Neural cell (in vitro differentiated cells): ENCODE measurements around the gene CFAP61.

ENCODE experiments used
- POLR2AphosphoS5 ChIP-seq: IDR thresholded peaks from 2 replicates; pipeline ENCODE4 v1.6.1; 2012
- TF ChIP-seq, protein P1 (sequence below): fragments of 450-650 bp; IDR thresholded peaks from 2 replicates; pipeline ENCODE4 v1.5.1; 2014; ENCODE audit warnings: antibody characterized with exemption, mild to moderate bottlenecking, moderate library complexity; ENCODE audit not compliant: poor library complexity, severe bottlenecking

GRCh38 chr20:20039752-20040387, 12.5 kb upstream of the CFAP61 start:
- TF ChIP-seq, protein P1, sequence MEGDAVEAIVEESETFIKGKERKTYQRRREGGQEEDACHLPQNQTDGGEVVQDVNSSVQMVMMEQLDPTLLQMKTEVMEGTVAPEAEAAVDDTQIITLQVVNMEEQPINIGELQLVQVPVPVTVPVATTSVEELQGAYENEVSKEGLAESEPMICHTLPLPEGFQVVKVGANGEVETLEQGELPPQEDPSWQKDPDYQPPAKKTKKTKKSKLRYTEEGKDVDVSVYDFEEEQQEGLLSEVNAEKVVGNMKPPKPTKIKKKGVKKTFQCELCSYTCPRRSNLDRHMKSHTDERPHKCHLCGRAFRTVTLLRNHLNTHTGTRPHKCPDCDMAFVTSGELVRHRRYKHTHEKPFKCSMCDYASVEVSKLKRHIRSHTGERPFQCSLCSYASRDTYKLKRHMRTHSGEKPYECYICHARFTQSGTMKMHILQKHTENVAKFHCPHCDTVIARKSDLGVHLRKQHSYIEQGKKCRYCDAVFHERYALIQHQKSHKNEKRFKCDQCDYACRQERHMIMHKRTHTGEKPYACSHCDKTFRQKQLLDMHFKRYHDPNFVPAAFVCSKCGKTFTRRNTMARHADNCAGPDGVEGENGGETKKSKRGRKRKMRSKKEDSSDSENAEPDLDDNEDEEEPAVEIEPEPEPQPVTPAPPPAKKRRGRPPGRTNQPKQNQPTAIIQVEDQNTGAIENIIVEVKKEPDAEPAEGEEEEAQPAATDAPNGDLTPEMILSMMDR = no peak
- TF ChIP-seq POLR2AphosphoS5 = no peak
